Thyroid gland (tissue), 4 donors: ENCODE results near the gene HCN2.
"Not testable (repeated sequence)": the region's sequence is repeated elsewhere in the genome, so short reads cannot be mapped to it uniquely, and the experiment has no call there.

Experiments
- CTCF ChIP-seq, 6 experiments: fragments of 200-600 bp in 3 of 6; fragments of 450-650 bp in 3 of 6; sonication (generic) in 3 of 6; IDR thresholded peaks; one replicate each; pipeline ENCODE4 v1.5.1; 2016 to 2019; ENCODE audit warnings: antibody characterized with exemption in 6 of 6, mild to moderate bottlenecking in 2 of 6, inconsistent platforms in 1 of 6, moderate library complexity in 1 of 6
- POLR2A ChIP-seq, 2 donors: fragments of 450-650 bp; IDR thresholded peaks; one replicate each; pipeline ENCODE4 v1.6.1; 2017; ENCODE audit warnings: antibody characterized with exemption in 2 of 2, mild to moderate bottlenecking in 2 of 2, moderate library complexity in 1 of 2

DNA sequence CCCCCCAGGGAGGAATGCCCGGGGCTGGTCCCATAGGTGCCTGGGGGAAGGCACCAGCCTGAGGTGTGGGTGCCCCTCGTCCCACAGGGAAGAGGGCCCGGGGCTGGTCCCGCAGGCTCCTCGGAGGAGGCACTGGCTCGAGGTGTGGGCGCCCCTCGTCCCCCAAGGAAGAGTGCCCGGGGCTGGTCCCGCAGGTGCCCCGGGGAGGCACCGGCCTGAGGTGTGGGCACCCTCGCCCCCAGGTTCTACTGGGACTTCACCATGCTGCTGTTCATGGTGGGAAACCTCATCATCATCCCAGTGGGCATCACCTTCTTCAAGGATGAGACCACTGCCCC, 13.6 kb downstream of the HCN2 start:
- not testable (repeated sequence) for TF ChIP-seq POLR2A, CTCF (IDR thresholded peaks at IDR 0.05)
